A172 (cell line): Measurements from ENCODE around the gene ARL10. TPM values are rescaled to one million over a fixed set of nuclear protein-coding genes. Genes with fewer than 3 reads are reported as not detected.

Experiments used
- DNase-seq: peaks from one replicate; pipeline ENCODE4 v3.0.0-alpha.2; 2015; ENCODE audit warnings: low spot score
- total RNA-seq: library from RNA; depleted of rRNA; stranded (reverse); fragments of >200 nt; shearing (Covaris generic); gene quantifications from 2 replicates; pipeline ENCODE4 v1.2.3, GENCODE V29; 2014; rRNA removed

The ARL10 gene
- not detected in 2 replicates for total RNA-seq

GRCh38 chr5:176365351-176366231 is at the start of gene ARL10:
Gene ARL10 (plus strand): TSS chr5:176365487. CDS start chr5:176365564, 77 bp downstream.
- DNase-seq = no peak

- no peak for DNase-seq
Observed at GRCh38 chr5:176317534-176318374, 47.5 kb upstream of the ARL10 start.

DNA sequence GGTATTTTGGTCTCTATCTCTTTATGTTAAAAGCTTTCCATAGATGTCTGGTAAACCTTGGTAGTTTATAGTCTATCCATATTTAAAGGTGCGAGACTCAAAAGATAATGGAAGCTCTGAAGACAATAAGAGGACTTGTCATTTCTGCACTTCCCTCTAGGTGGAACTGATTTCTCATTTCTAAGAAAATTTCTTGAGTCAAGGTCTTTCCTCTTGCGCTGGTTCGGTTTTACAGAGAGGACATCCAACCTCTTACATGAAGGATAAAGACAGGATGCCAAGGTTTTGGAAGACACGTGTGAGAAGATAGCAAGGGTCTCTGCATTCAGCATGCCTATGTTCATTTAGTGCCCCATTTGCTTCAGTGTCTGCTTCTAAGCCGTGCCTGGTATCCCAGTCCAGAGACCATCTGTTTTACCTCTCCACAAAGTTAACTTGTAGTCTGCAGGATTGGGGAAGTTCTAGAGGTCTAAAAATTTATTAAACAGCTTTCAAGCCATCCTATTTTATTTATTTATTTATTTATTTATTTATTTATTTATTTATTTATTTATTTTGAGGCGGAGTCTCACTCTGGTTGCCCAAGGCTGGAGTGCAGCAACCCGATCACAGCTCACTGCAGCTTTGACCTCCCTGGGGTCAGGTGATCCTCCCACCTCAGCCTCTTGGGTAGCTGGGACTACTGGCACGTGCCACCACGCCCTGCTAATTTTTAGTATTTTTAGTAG is 45.3 kb upstream of the ARL10 start:
- no peak for DNase-seq

GRCh38 chr5:176320577-176320976 is 44.7 kb upstream of the ARL10 start:
- no peak for DNase-seq

- DNase-seq = no peak
Observed at GRCh38 chr5:176334031-176334770, 31.1 kb upstream of the ARL10 start.

GRCh38 chr5:176337913-176338312 is 27.4 kb upstream of the ARL10 start:
- no peak for DNase-seq

DNA sequence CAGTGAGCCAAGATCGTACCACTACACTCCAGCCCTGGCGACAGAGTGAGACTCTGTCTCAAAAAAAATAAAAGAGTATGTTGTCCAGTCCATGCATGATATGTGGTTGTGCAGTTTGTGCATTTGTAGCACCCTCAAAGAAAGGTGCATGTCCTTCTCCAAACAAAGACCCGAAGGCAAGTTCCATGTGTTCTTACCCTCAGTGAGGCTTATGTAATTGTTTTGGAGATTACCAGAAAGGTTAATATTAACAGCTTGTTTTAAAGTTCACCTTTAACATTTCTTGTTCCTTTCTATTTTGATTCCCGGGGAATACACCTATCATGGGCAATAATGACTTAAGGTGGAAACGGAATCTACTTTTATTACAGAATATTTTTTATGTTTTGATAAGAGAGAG is 26.0 kb upstream of the ARL10 start:
- no peak for DNase-seq

DNA sequence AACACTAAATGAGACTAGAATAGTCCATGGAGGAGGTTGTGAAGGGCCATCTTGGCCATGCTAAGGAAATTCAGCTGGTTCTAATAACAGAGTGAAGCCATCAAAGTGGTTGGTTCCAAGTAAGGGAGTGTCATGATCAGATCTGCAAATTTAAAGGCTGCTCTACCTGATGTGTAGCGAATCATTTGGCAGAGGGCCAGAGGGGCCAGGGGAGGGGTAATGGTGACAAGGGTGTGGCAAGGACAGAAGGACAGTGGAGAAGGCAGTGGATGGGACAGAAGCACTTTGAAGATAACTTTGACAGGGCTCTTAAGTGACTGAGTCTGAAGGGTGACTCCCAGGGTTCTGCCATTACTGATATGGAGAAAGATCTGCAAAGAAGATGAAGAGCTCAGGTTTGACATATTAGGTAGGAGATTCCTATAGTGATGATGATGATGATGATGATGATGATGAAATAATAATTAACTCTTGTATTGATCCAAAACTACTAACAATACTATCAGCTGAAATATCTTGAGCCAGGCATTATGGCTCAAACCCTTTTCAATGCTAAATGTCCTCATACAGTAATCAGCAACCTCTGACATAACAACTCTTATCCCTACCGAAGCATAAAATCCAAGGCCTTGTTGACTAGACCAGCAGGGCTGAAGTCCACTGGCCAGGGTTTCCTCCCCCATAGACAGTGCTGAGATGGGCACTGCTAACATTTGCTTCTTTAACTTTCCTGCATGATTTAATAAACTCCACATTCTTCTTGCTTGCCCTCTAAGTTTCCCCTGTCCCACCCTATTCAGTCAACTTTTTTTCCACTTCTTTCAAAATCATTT is 23.7 kb upstream of the ARL10 start:
- DNase-seq = no peak

GRCh38 chr5:176342158-176342483 is 23.2 kb upstream of the ARL10 start:
- DNase-seq = no peak

GRCh38 chr5:176342766-176343458 is 22.4 kb upstream of the ARL10 start:
- no peak for DNase-seq

GRCh38 chr5:176350416-176350815 is 14.9 kb upstream of the ARL10 start:
- no peak for DNase-seq

- no peak for DNase-seq
Observed at GRCh38 chr5:176352116-176352878, 13.0 kb upstream of the ARL10 start.

GRCh38 chr5:176353533-176353932 is 11.8 kb upstream of the ARL10 start:
- DNase-seq = no peak

DNA sequence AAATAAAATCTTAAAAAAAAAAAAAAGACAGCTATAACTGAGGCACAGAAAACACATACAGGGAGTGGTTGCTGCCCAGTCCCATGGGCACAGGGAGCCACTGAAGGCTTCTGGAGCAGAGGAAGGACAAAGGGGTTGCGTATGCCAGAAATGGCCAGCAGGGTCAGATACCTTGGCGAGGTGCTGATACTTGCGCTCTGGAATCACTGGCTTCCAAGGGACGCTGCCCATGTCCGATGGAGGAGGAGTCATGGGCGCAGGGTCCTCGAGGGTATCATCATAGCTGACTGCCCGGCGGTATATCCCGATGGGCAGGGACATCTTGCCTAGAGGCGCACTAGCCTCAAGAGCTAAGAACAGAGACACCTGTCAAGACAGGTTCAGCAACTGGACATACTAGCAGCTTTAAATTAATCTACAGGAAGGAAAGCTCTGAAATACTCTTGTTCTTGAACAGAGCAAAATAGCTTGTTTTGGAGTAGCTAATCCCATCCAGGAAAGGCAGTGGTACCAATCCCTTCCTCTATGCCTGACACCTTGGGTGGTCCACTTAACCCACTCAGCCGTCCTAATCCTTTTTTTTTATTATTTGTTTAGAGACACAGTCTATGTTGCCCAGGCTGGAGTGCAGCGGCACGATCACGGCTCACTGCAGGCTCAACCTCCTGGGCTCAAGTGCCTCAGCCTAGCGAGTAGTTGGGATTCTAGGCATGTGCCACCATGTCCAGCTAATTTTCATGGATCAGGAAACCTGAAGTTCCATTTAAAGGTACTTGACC is 9.7 kb upstream of the ARL10 start:
- no peak for DNase-seq

- DNase-seq = no peak
Observed at GRCh38 chr5:176356179-176356566, 9.1 kb upstream of the ARL10 start.

DNA sequence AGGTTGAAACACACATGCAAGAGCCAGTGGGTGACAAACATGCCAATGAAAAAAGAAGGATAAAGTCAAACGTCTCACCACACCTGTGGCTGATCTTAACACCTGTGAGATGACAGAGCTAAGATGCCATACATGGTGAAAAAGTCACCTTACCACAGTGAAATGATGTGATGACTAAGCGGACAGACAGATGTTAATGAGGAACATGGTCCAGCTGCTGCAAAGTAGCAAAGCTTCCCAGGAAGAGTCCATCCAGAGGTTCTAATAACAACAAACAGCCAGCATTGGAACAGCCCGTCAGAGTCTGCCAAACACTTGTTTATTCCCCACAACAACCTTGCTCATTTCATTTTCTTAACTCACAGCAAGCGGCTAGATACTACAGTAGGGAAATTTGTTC is 5.6 kb upstream of the ARL10 start:
- no peak for DNase-seq

DNA sequence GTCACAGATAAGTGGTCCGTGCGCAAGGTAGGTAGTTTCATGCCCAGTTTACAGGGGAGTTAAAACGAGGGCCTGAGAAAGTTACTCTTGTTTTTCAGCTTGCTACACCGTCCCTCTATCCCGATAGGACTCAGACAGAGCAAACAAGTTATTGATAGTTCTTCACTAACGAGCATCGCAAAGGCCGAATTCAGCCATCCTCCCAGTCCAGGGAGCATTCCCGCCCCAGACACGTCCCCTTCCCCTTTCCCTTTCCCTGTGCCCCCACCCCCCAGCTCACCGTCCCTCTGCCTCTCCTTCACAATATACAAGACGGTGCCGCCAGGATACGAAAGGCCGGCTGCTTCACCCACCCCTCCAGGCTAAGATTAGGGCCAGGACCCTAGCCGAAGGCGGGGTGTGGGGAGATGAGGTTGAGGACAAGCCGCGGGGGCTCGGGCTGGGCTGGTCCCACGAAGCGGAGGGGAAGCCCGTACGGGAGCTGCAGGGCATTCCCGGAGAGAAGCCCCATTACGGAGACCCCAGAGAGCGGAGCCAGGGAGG is 4.3 kb upstream of the ARL10 start:
- no peak for DNase-seq
